Esophagus muscularis mucosa (tissue), 3 donors: ENCODE measurements around the gene MAP4K4.

Experiments
- EP300 ChIP-seq: sonication (generic); formaldehyde crosslinking; IDR thresholded peaks from one replicate; pipeline ENCODE4 v1.6.1; 2017; ENCODE audit warnings: antibody characterized with exemption
- POLR2AphosphoS5 ChIP-seq, 2 donors: sonication (generic); formaldehyde crosslinking; IDR thresholded peaks; one replicate each; pipeline ENCODE4 v1.6.1; 2017; ENCODE audit warnings: antibody characterized with exemption in 2 of 2

GRCh38 chr2:101897301-101897700, 199.8 kb downstream of the MAP4K4 start:
- no peak for TF ChIP-seq POLR2AphosphoS5 (IDR thresholded peaks at IDR 0.05)
- TF ChIP-seq EP300: no peak
